IPS-20b (cell line): ENCODE results near the gene PAK4.

Source experiments
- H3K27ac ChIP-seq: one replicate; pipeline ENCODE4 v1.5.1; 2013; ENCODE audit warnings: low read length
- H3K27me3 ChIP-seq: 2 replicates; pipeline ENCODE4 v1.6.1; 2013; ENCODE audit warnings: mild to moderate bottlenecking, low read length, inconsistent platforms; ENCODE audit not compliant: insufficient read depth
- H3K36me3 ChIP-seq: 2 replicates; pipeline ENCODE4 v1.6.1; 2013; ENCODE audit warnings: low read depth, mild to moderate bottlenecking, inconsistent platforms, low read length, moderate library complexity; ENCODE audit not compliant: insufficient read depth
- H3K4me1 ChIP-seq: 2 replicates; pipeline ENCODE4 v1.6.1; 2013; ENCODE audit warnings: mild to moderate bottlenecking, control low read depth, inconsistent platforms, low read length, moderate library complexity; ENCODE audit not compliant: insufficient read depth
- H3K4me3 ChIP-seq: 2 replicates; pipeline ENCODE4 v1.5.1; 2013; ENCODE audit warnings: mild to moderate bottlenecking, low read length, inconsistent platforms
- H3K9ac ChIP-seq: 2 replicates; pipeline ENCODE4 v1.6.1; 2013; ENCODE audit warnings: low read depth, mild to moderate bottlenecking, inconsistent platforms, low read length, moderate library complexity
- H3K9me3 ChIP-seq: 2 replicates; pipeline ENCODE4 v1.6.1; 2013; ENCODE audit warnings: mild to moderate bottlenecking, low read depth, low read length, inconsistent platforms; ENCODE audit not compliant: insufficient read depth

The PAK4 gene

GRCh38 chr19:39183104-39183503 is 57.5 kb downstream of the PAK4 start:
- Histone ChIP-seq H3K4me3 (no peak overlapping the region), H3K27me3 (no peaks in the 10 kb centered on the region), H3K9me3 (no peaks in the 10 kb centered on the region), H3K4me1 (no peaks in the 10 kb centered on the region), H3K36me3 (peaks cover 8% of the 10 kb centered on the region; the same call in 1 of the 2 replicates), H3K9ac (no peak overlapping the region), H3K27ac (no peak overlapping the region)

- no peaks in the 10 kb centered on the region for H3K9me3 ChIP-seq
- H3K9ac ChIP-seq, result no peak overlapping the region
- no peak overlapping the region for H3K27ac ChIP-seq
- H3K4me3 ChIP-seq, result no peak overlapping the region
- no peaks in the 10 kb centered on the region for H3K36me3 ChIP-seq
- H3K4me1 ChIP-seq, result no peaks in the 10 kb centered on the region
- H3K27me3 ChIP-seq, result no peaks in the 10 kb centered on the region
Observed at GRCh38 chr19:39186391-39186790, 60.8 kb downstream of the PAK4 start.

GRCh38 chr19:39187552-39187943 is 62.0 kb downstream of the PAK4 start:
- no peaks in the 10 kb centered on the region for H3K4me1 ChIP-seq
- no peak overlapping the region for H3K4me3 ChIP-seq
- no peak overlapping the region for H3K27ac ChIP-seq
- H3K9ac ChIP-seq, result no peak overlapping the region
- H3K27me3 ChIP-seq, result no peaks in the 10 kb centered on the region
- no peaks in the 10 kb centered on the region for H3K36me3 ChIP-seq
- no peaks in the 10 kb centered on the region for H3K9me3 ChIP-seq

GRCh38 chr19:39188960-39189359 is 63.4 kb downstream of the PAK4 start:
- H3K4me1 ChIP-seq, result no peaks in the 10 kb centered on the region
- H3K36me3 ChIP-seq, result no peaks in the 10 kb centered on the region
- H3K9me3 ChIP-seq, result no peaks in the 10 kb centered on the region
- no peaks in the 10 kb centered on the region for H3K27me3 ChIP-seq
- no peak overlapping the region for H3K4me3 ChIP-seq
- H3K27ac ChIP-seq, result no peak overlapping the region
- no peak overlapping the region for H3K9ac ChIP-seq

- H3K4me3 ChIP-seq, result no peak overlapping the region
- H3K4me1 ChIP-seq, result no peaks in the 10 kb centered on the region
- no peak overlapping the region for H3K27ac ChIP-seq
- no peaks in the 10 kb centered on the region for H3K36me3 ChIP-seq
- H3K9ac ChIP-seq, result no peak overlapping the region
- H3K27me3 ChIP-seq, result peaks cover 11% of the 10 kb centered on the region
- H3K9me3 ChIP-seq, result no peaks in the 10 kb centered on the region
Observed at GRCh38 chr19:39190768-39191167, 65.2 kb downstream of the PAK4 start.

- Histone ChIP-seq H3K4me3 (no peak overlapping the region), H3K9ac (no peak overlapping the region), H3K27ac (no peak overlapping the region), H3K4me1 (peaks cover 2% of the 10 kb centered on the region; the same call in 1 of the 2 replicates), H3K9me3 (no peaks in the 10 kb centered on the region), H3K36me3 (no peaks in the 10 kb centered on the region), H3K27me3 (peaks cover 32% of the 10 kb centered on the region)
Observed at GRCh38 chr19:39192846-39193245, 67.3 kb downstream of the PAK4 start.

- peaks cover 41% of the 10 kb centered on the region for H3K27me3 ChIP-seq
- no peak overlapping the region for H3K4me3 ChIP-seq
- no peaks in the 10 kb centered on the region for H3K9me3 ChIP-seq
- no peak overlapping the region for H3K27ac ChIP-seq
- peaks cover 2% of the 10 kb centered on the region; the same call in 1 of the 2 replicates for H3K4me1 ChIP-seq
- H3K9ac ChIP-seq, result no peak overlapping the region
- H3K36me3 ChIP-seq, result no peaks in the 10 kb centered on the region
Observed at GRCh38 chr19:39193803-39194202, 68.2 kb downstream of the PAK4 start.

- Histone ChIP-seq H3K27me3 (peaks cover 46% of the 10 kb centered on the region), H3K4me3 (no peak overlapping the region), H3K4me1 (peaks cover 2% of the 10 kb centered on the region; the same call in 1 of the 2 replicates), H3K27ac (no peak overlapping the region), H3K9ac (no peak overlapping the region), H3K36me3 (no peaks in the 10 kb centered on the region), H3K9me3 (no peaks in the 10 kb centered on the region)
Observed at GRCh38 chr19:39194832-39195542, 69.4 kb downstream of the PAK4 start.

GRCh38 chr19:39195755-39196154 is 70.2 kb downstream of the PAK4 start:
- Histone ChIP-seq H3K9ac (no peak overlapping the region), H3K27ac (no peak overlapping the region), H3K36me3 (no peaks in the 10 kb centered on the region)

GRCh38 chr19:39196320-39196719 is 70.7 kb downstream of the PAK4 start:
- Histone ChIP-seq H3K9me3 (no peaks in the 10 kb centered on the region), H3K9ac (no peak overlapping the region), H3K36me3 (no peaks in the 10 kb centered on the region), H3K27ac (no peak overlapping the region), H3K27me3 (peaks cover 55% of the 10 kb centered on the region), H3K4me3 (peak overlapping the region; percentile 49; the same call in 1 of the 2 replicates), H3K4me1 (peaks cover 2% of the 10 kb centered on the region; the same call in 1 of the 2 replicates)

More at GRCh38 chr19:39195755-39196154, 70.2 kb downstream of the PAK4 start:
- H3K27me3 ChIP-seq, result peaks cover 49% of the 10 kb centered on the region
- H3K9me3 ChIP-seq, result no peaks in the 10 kb centered on the region
- H3K4me3 ChIP-seq, result no peak overlapping the region
- H3K4me1 ChIP-seq, result peaks cover 2% of the 10 kb centered on the region; the same call in 1 of the 2 replicates

GRCh38 chr19:39196860-39197562 is 71.4 kb downstream of the PAK4 start, which contains the start of gene NCCRP1:
NCCRP1 (plus strand) TSS chr19:39196964; CDS start chr19:39196983, 19 bp downstream.
- Histone ChIP-seq H3K9me3 (no peaks in the 10 kb centered on the region), H3K4me3 (peak within 1 kb of the TSS; percentile 49; the same call in 1 of the 2 replicates), H3K27me3 (peaks cover 61% of the 10 kb centered on the region), H3K9ac (no peak within 1 kb of the TSS), H3K36me3 (no peaks in the 10 kb centered on the region), H3K27ac (no peak within 1 kb of the TSS), H3K4me1 (peaks cover 2% of the 10 kb centered on the region; the same call in 1 of the 2 replicates)

GRCh38 chr19:39197808-39198207 is 72.2 kb downstream of the PAK4 start:
- Histone ChIP-seq H3K36me3 (no peaks in the 10 kb centered on the region), H3K4me1 (peaks cover 2% of the 10 kb centered on the region; the same call in 1 of the 2 replicates), H3K27me3 (peaks cover 68% of the 10 kb centered on the region), H3K4me3 (no peak overlapping the region), H3K9me3 (no peaks in the 10 kb centered on the region), H3K9ac (no peak overlapping the region), H3K27ac (no peak overlapping the region)
